Erythroblast (primary cell): ENCODE measurements around the gene TP53TG5.

Experiments used
- GATA1 ChIP-seq: IDR thresholded peaks from 2 replicates; pipeline ENCODE4 v1.6.1; 2011; ENCODE audit warnings: low read depth, mild to moderate bottlenecking, control low read depth, low read length, moderate library complexity
- POLR2A ChIP-seq: IDR thresholded peaks from 2 replicates; pipeline ENCODE4 v1.6.1; 2011; ENCODE audit warnings: mild to moderate bottlenecking, low read length

DNA sequence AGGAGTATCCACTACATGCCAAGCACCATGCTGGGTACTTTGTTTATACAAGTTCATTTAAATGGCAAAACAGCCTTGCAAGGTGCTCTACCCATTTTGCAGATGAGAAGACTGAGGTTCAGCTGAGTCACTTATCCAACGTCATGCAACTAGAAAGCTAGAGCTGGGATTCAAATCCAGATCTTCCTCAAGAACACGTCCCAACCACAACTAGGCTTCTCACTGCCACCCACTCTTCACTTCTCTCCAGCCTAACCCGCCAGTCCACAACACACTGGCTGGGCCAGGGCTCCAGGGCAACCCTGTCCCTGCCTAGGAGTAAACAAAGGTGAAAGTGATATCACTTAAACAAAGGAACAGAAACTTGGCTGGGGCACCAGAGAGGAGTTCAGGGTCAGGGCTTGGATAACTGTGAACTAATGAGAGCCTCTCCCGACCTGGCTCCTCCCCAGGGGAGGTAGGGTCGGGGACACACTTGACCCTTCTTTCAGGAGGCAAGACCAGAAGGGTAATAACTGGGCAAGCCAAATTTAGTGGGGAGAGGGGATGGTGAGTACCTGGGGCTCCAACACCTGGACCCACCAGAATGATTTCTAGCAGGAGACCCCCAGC is 37.8 kb downstream of the TP53TG5 start:
- TF ChIP-seq POLR2A (no peak), GATA1 (no peak)
